Right lobe of liver (tissue), 6 donors: ENCODE results near the gene SMIM28. TPM values are rescaled to one million over a fixed set of nuclear protein-coding genes. Genes with fewer than 3 reads are reported as not detected.
A peak's percentile ranks its signal among the peaks of the same experiment; 100 is the strongest.

Experiments
- ATAC-seq, 4 donors: fragments of 200-7000 bp; cut with Tn5 transposase; one replicate each; pipeline ENCODE4 v1.9.1; 2020; ENCODE audit warnings: mild to moderate bottlenecking in 4 of 4, moderate library complexity in 4 of 4
- DNase-seq, 3 donors: peaks; one replicate each; pipeline ENCODE4 v3.0.0-alpha.2; 2020
- H3K27ac ChIP-seq, 3 donors: fragments of 200-600 bp; one replicate each; pipeline ENCODE4 v1.8.0; 2022
- H3K27me3 ChIP-seq, 2 donors: fragments of 200-600 bp; one replicate each; pipeline ENCODE4 v1.8.0; 2022
- H3K36me3 ChIP-seq, 4 donors: fragments of 200-600 bp; sonication (generic) in 1 of 4; one replicate each; pipeline versions ENCODE4 v1.5.1 to v1.8.0; 2017 to 2022; ENCODE audit warnings: control low read depth in 1 of 4
- H3K4me1 ChIP-seq, 4 donors: fragments of 200-600 bp; sonication (generic) in 1 of 4; one replicate each; pipeline versions ENCODE4 v1.5.1 to v1.8.0; 2017 to 2022; ENCODE audit warnings: control low read depth in 1 of 4
- H3K4me3 ChIP-seq, 3 donors: fragments of 200-600 bp; one replicate each; pipeline ENCODE4 v1.8.0; 2022
- H3K9me3 ChIP-seq, 4 donors: fragments of 200-600 bp; sonication (generic) in 1 of 4; one replicate each; pipeline versions ENCODE4 v1.5.1 to v1.8.0; 2017 to 2022; ENCODE audit warnings: control low read depth in 1 of 4
- CTCF ChIP-seq, 4 donors: fragments of 200-600 bp in 3 of 4; fragments of 450-650 bp in 1 of 4; IDR thresholded peaks; one replicate each; pipeline versions ENCODE4 v1.5.1 to v1.8.0; 2016 to 2022; ENCODE audit warnings: antibody characterized with exemption in 4 of 4, mild to moderate bottlenecking in 2 of 4
- POLR2A ChIP-seq: fragments of 450-650 bp; IDR thresholded peaks from one replicate; pipeline ENCODE4 v1.6.1; 2017; ENCODE audit warnings: antibody characterized with exemption, mild to moderate bottlenecking
- WGBS: methylation state at CpG from one replicate; pipeline ENCODE4 v1.1.6; 2018; ENCODE audit warnings: low coverage, low lambda C conversion rate; ENCODE audit not compliant: insufficient coverage; ENCODE audit errors: missing lambda C conversion rate; 5-methylcytosine and 5-hydroxymethylcytosine counted together
- intact Hi-C, 2 donors: fragments of 100-400 bp; cut with DNase I; formaldehyde crosslinking; loops; one replicate each; pipeline versions ENCODE4 v1.11.2 to v1.14.1; 2022
- total RNA-seq, 6 experiments: library from RNA; depleted of rRNA in 2 of 6; stranded (reverse); fragments of >200 nt in 2 of 6; fragmentation: NEBNext Ultra II Directional in 3 of 6; extraction: Animal tissue kit (Norgen Biotek cat#: 25700) in 3 of 6; gene quantifications; one replicate each; pipeline versions ENCODE4 v1.1.0 to v1.2.4, GENCODE V29; 2016 to 2023
- donor health status: DM: no; HTN: yes; CAD: no.
- donor health status: DM: no; HTN: no; CAD: no.
- donor health status: DM: no; HTN: no; CAD: no.
- donor health status: DM: no; HTN: yes; CAD: no.
- donor health status: DM: no; HTN: yes; CAD: no.

Gene SMIM28
- total RNA-seq, 6 experiments from 2014 or later, result not detected

GRCh38 chr6:138402838-138403187, 25.1 kb downstream of the SMIM28 start:
- H3K36me3 ChIP-seq, result peaks cover 0 to 20% (median 10%) of the 10 kb centered on the region in 4 donors
- no peaks in the 10 kb centered on the region for H3K27me3 ChIP-seq
- peaks cover 0 to 15% (median 3%) of the 10 kb centered on the region in 4 donors for H3K4me1 ChIP-seq
- DNase-seq (no peak), ATAC-seq (no peak)
- 87% methylated on average over 6 of the region's 8 CpGs for WGBS
- peak overlapping the region in 1 of 3 donors; percentile 89 for H3K27ac ChIP-seq
- H3K9me3 ChIP-seq, result no peaks in the 10 kb centered on the region
- intact Hi-C loops, result loop anchor here in 1 of 2 donors (10.0 kb wide), 1 partner anchor 108 kb away; no protein-coding TSS in a partner anchor
- H3K4me3 ChIP-seq, result peak overlapping the region in 1 of 3 donors; percentile 78
- TF ChIP-seq POLR2A, result no peak

- H3K4me3 ChIP-seq, result peak overlapping the region; percentile 61 to 78 (median 78)
- no peaks in the 10 kb centered on the region for H3K27me3 ChIP-seq
- H3K9me3 ChIP-seq, result no peaks in the 10 kb centered on the region
- peak overlapping the region; percentile 76 to 97 (median 89) for H3K27ac ChIP-seq
- H3K4me1 ChIP-seq, result peaks cover 0 to 20% (median 6%) of the 10 kb centered on the region in 4 donors
- intact Hi-C loops, result loop anchor here in 1 of 2 donors (10.0 kb wide), 1 partner anchor 109 kb away; no protein-coding TSS in a partner anchor
- 0% methylated on average over 12 of the region's 30 CpGs for WGBS
- DNase-seq, result peak; percentile 64 to 72 (median 69)
- H3K36me3 ChIP-seq, result peaks cover 0 to 26% (median 12%) of the 10 kb centered on the region in 4 donors
- ATAC-seq, result peak; percentile 28 to 49 (median 44)
- TF ChIP-seq POLR2A, result no peak
- no peak for TF ChIP-seq CTCF (IDR thresholded peaks at IDR 0.05)
These were observed 25.7 kb downstream of the SMIM28 start for GRCh38 chr6:138403324-138403800.

- H3K9me3 ChIP-seq, result no peaks in the 10 kb centered on the region
- peak; percentile 99 for DNase-seq
- TF ChIP-seq POLR2A, result peak; percentile 87
- peak; percentile 61 to 68 (median 63) for TF ChIP-seq CTCF (IDR thresholded peaks at IDR 0.05)
- ATAC-seq, result peak; percentile 91 to 95 (median 92)
- intact Hi-C loops, result loop anchor here in 1 of 2 donors (10.0 kb wide), 1 partner anchor 109 kb away; no protein-coding TSS in a partner anchor
- H3K36me3 ChIP-seq, result peaks cover 0 to 28% (median 14%) of the 10 kb centered on the region in 4 donors
- peak within 1 kb of the TSS; percentile 61 to 78 (median 78) for H3K4me3 ChIP-seq
- H3K27me3 ChIP-seq, result no peaks in the 10 kb centered on the region
- whole genome bisulfite sequencing, result 0% methylated on average over 4 of the region's 92 CpGs
- H3K27ac ChIP-seq, result peak within 1 kb of the TSS; percentile 76 to 97 (median 89)
- H3K4me1 ChIP-seq, result peaks cover 0 to 23% (median 8%) of the 10 kb centered on the region in 4 donors
These were observed 26.3 kb downstream of the SMIM28 start, which contains the start of gene HEBP2 for GRCh38 chr6:138403801-138404665. HEBP2 (plus strand) TSS chr6:138404223; CDS start chr6:138404496, 273 bp downstream.

GRCh38 chr6:138404666-138405337, 27.1 kb downstream of the SMIM28 start:
- WGBS, result 3% methylated on average over 27 of the region's 35 CpGs
- ATAC-seq (peak; percentile 6 to 17 (median 12)), DNase-seq (peak; percentile 47 to 69 (median 63))
- Histone ChIP-seq H3K4me3 (peak overlapping the region; percentile 61 to 78 (median 78)), H3K27me3 (no peaks in the 10 kb centered on the region), H3K36me3 (peaks cover 0 to 33% (median 14%) of the 10 kb centered on the region in 4 donors), H3K4me1 (peaks cover 0 to 24% (median 11%) of the 10 kb centered on the region in 4 donors), H3K9me3 (no peaks in the 10 kb centered on the region), H3K27ac (peak overlapping the region; percentile 76 to 97 (median 89))
- intact Hi-C loops, result loop anchor here in 1 of 2 donors (10.0 kb wide), 1 partner anchor 110 kb away; no protein-coding TSS in a partner anchor
- no peak for TF ChIP-seq POLR2A
- TF ChIP-seq CTCF (IDR thresholded peaks at IDR 0.05), result no peak
